HG02981 (cell line): Measurements from ENCODE around the gene TEKT4.
"Not testable (repeated sequence)": the region's sequence is repeated elsewhere in the genome, so short reads cannot be mapped to it uniquely, and the experiment has no call there.

Experiments
- ATAC-seq: cut with Tn5 transposase; IDR thresholded peaks from one replicate; pipeline ENCODE4 v1.9.1; 2021; ENCODE audit warnings: mild to moderate bottlenecking, moderate library complexity; ENCODE audit not compliant: unreplicated experiment

Gene TEKT4

GRCh38 chr2:94871226-94872087, at the start of gene TEKT4:
TEKT4 (plus strand) TSS chr2:94871430; CDS start chr2:94871580, 150 bp downstream.
- ATAC-seq, result no peak

- ATAC-seq, result not testable (repeated sequence)
Measured at GRCh38 chr2:94839224-94839623, 32.0 kb upstream of the TEKT4 start.

- not testable (repeated sequence) for ATAC-seq
Measured at GRCh38 chr2:94856856-94857255, 14.4 kb upstream of the TEKT4 start.

GRCh38 chr2:94857367-94858162, 13.7 kb upstream of the TEKT4 start:
- ATAC-seq, result not testable (repeated sequence)

GRCh38 chr2:94858163-94858888, 12.9 kb upstream of the TEKT4 start:
- ATAC-seq, result not testable (repeated sequence)

GRCh38 chr2:94861308-94862152, 9.7 kb upstream of the TEKT4 start:
- no peak for ATAC-seq

GRCh38 chr2:94862903-94863302, 8.3 kb upstream of the TEKT4 start:
- not testable (repeated sequence) for ATAC-seq

- no peak for ATAC-seq
Measured at GRCh38 chr2:94869131-94869530, 2.1 kb upstream of the TEKT4 start.

- ATAC-seq, result no peak
Measured at GRCh38 chr2:94869552-94870439, 1.4 kb upstream of the TEKT4 start.

GRCh38 chr2:94870440-94871225, 597 bp upstream of the TEKT4 start:
- ATAC-seq, result no peak

- no peak for ATAC-seq
Measured at GRCh38 chr2:94872088-94872618, 923 bp downstream of the TEKT4 start.

- no peak for ATAC-seq
Measured at GRCh38 chr2:94872676-94873361, 1.6 kb downstream of the TEKT4 start.

- no peak for ATAC-seq
Measured at GRCh38 chr2:94873362-94874276, 2.4 kb downstream of the TEKT4 start.

GRCh38 chr2:94874277-94874997, 3.2 kb downstream of the TEKT4 start:
- ATAC-seq, result peak; percentile 94

GRCh38 chr2:94875064-94875819, 4.0 kb downstream of the TEKT4 start:
- no peak for ATAC-seq
